Activated naive CD4-positive, alpha-beta T cell (primary cell): ENCODE results near the gene PON3.

Experiments used
- DNase-seq, 4 experiments: peaks; one replicate each; lab custom pipeline; 2025; lab: John Stamatoyannopoulos, UW

Gene PON3

DNA sequence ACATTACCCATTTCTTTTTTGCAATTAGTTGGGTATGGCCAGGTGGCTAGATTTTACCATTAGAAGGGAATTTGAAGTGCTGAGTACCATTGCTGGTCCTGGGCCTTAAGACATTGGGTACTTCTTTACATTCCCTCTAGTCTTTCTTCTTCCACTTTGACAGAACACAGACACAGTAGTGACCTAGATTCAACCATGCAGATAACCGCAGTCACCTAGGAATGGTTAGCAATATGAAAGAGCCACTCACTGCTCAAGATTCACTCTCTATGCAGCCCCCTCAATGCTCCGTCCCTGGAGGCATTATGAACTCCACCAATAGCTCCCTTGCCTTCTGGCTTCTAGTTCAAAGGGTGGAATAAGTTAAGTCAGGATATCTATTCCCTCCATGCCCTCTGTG lies 55.7 kb downstream of the PON3 start:
- no peak for DNase-seq

DNA sequence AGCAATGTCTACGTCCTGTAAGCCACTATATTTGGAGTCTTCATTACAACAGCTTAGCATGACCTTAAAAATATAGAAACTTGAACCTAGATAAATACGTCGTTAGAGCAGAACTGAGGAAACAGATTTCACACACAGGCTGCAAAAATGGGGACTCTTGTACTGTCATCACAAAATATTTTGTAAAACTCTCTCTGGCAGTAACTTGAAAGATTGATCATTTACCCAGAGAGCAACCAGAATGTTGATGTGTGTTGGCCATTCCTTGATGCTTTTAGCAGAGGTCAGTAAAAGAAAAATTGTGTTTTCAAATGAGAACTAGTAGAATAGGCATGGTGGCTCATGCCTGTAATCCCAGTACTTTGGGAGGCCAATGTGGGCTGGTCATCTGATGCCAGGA lies 57.3 kb downstream of the PON3 start:
- DNase-seq: no peak

DNA sequence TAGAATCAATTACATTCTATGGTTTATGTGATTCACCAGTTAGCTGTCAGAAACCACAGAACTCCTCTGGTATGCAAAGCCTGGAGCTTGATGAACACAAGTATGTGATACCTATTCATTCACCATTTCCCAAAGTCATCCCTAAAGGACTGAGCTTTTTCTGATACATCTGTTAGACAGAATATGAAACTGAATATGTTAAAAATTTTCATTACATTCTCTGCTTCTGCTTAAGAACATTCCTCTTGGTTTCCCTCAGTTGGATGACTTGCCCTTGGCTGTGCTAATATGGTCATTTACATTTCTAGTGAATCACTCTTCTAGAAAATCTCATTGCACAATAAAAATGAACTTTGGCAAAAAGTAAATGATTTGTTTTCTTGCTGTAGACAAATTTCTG lies 61.1 kb downstream of the PON3 start:
- no peak for DNase-seq

DNA sequence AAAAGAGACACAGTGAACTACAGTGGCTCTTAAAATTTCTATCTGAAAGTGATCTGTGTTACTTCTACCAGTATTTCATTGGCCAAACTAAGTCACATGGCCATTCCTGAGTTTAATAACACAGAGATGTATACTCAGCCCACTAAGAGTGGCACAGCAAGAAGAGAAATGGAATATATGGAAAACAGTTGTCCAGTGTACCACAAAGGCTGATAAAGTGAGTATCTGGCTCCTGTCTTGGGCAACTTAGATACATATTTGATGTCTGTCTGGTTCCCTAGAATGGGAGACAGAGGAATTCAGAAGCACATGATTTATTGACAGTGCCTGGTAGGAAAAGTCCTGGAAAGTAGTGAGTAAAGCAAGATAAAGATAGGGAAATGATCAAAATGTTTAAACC lies 61.7 kb downstream of the PON3 start:
- no peak for DNase-seq

DNA sequence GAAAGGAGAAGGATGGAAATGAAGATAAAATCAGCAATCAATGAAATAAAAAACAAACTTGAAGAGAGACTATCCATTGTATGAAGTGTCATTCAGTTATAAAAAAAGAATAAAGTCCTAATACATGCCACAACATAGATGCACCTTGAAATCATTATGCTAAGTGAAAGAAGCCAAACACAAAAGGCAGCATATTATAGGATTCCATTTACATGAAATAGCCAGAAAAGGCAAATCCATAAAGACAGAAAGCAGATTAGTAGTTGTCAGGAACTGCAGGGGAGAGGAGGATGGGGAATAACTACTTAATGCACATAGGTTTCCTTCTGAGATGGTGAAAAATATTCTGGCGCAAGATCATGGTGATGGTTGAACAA lies 65.2 kb downstream of the PON3 start:
- DNase-seq: no peak

DNA sequence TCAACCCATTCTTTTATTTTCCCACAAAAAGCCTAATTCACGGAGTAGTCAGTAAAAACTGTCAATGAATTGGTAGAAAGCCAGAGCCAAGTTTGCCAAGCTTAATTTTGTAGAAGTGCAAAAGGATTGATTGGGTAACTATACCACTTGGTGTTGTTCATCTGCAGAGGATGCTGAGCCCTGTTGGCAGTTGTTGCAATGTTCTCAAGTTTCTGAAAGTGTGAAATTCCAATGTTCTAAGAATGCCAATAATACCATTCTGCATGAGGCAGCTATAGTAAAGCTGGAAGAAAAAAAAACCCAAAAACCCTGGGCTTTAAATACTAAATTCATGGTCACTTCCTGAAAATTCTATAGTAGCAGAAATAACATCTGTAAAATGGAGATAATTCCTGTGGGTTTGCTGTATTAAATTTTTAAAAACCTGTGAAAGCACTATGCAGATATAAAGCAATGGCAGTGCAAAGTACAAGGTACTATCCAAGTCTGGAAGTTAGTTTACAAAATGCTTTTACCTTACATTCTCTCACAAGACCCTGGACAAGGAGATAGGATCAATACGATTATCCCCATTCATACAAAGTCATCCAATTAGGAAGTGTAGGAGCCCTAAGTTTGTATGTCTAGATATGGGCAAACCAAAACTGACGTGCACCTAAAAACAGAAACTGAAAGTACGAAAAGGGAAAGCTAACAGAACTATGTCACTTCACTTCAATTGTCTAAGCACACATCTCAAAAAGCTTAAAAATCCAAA lies 65.8 kb downstream of the PON3 start:
- DNase-seq: no peak

DNA sequence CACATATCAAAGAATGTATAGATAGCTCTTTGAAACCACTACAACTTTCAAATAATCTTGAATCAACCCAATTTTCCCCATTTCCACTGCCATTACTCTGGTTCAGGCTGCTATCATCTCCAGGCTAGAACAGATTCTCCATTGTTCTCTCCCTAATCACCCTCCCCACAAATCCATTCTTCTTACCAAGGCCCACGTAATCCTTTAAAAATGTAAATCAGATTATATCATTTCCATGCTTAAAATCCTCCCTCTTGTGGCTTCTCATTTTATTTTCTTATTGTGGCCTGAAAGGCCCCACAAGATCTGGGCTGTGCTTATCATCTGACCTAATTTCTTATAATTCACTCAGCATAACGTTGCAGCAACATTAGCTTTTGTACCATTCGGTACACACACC lies 68.8 kb downstream of the PON3 start:
- DNase-seq: no peak

DNA sequence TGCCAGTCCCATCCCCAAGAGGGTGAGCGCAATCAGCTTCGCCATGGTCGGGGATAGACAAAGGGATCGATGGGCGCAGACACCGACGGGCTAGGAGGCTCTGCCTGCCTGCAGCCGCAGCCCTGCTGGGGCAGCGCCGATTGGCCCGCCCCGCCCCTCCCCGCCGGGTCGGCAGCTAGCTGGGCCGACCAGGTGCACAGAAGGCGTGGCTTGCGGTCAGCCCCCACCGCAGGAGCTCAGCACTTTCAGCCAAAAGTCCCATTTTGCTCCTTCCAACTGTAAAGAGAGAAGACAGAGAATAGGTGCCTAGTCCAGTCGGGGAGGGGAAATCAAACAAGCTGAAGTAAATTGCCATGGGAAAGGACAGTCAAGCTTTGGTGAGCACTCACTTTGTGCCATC lies 71.7 kb downstream of the PON3 start, which contains the start of gene PON1:
Gene PON1, minus strand, starts transcription at position 102 of the 400 bp plus-strand sequence. Its CDS starts 57 bp downstream, at position 45.
- DNase-seq: no peak

DNA sequence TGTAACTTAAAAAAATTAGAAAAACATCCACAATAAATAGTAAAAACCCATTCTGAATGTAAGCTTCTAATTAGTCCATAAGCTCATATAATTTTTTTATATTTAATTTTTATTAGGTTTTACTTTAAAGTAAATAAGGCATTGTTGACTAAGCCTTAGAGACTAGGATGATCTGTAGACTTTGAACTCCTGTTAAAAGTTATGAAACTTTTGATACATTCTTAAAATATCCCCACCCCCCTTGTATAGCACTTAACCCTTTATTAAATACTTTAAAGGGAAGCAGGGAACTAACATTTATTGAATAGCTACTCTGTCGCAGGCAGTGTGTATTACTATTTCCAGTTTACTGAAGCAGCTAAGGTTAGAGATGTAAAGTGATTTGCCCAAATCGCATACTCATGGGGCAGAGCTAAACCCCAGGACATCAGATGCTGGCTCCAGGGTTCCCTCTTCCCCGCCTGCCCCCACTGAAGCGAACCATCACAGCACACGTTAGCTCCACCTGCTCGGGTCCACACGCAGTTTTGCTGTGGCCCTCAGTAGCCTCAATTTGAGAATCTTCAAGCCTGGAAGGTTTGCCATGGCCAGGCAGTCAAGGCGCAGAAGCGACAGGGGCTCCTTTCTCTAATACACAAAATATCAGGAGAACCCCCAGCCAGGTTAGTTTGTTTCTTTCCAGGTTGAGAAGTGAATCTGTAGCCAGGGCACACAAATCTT lies 72.6 kb downstream of the PON3 start:
- DNase-seq: no peak

DNA sequence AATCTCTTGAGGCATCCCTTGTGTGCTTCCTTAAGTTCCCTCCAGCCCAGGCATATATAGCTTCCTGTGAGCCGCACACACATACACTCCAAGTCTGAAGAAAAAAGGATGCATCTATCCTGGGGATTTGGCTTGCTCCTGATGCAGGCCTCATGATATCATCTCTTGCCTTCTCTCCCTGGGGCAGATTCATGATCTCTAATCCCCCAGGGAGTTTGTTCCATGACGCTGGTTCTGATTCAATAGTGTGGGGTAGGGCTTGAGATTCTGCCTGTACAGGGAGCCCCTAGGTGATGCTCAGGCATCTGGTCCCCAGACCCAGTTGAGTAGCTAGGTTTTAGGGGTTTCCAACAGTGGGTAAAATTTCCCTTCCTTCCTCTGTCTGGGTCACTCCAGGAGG lies 73.3 kb downstream of the PON3 start:
- DNase-seq: no peak

DNA sequence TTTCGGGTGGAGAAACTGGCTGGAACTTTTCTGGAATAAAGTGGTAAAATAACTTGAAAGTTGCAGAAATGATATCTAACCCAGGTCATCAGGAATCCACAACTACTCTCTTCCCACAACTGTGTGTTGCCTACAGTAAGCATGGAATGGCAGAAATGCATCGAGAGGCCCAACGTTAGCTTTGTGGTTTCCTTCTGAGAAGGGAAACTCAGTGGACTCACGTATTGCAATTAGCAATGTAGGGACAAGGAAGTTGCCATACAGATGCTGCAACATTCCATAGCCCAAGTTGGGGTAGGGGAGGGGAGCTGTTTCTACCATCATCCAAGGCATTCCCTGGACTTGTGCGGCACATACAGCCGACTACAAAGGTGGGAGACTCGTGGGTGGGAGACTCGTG lies 73.8 kb downstream of the PON3 start:
- DNase-seq: no peak

DNA sequence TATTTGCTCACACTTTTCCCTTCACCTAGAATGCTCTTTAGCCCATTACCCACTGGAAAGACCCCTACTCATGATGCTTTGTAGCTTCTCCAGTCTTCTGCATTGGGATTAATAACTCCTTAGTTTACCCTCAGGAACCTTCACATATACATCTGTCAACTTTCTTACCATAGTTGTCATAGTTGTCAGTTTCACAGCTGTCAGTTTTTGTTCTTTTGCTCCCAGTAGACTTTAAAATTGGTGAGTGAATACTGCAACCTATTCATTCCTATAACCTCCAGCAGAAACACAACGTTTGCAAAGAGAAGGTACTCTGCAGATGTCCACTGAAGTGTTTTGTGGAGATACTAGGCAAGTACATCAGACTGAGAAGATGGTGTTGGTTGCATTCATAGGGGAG lies 74.5 kb downstream of the PON3 start:
- DNase-seq: no peak

DNA sequence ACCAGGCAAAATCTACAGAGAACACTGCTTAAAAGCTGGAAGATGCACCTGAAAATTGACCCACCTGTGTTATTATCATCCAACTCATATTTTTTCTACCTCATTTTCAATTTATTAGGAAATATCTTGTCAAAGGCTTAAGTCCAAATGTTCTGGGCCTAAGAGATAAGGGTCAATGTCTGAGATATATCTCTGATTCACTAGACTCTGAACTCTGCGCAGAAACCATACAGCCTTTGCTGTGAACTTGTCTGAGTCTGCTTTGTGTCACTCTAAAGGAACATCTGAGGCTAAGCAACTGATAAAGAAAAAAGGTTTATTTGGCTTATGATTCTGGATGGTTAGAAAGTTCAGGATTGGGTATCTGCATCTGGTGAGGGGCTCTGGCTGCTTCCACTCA lies 75.5 kb downstream of the PON3 start:
- no peak for DNase-seq

DNA sequence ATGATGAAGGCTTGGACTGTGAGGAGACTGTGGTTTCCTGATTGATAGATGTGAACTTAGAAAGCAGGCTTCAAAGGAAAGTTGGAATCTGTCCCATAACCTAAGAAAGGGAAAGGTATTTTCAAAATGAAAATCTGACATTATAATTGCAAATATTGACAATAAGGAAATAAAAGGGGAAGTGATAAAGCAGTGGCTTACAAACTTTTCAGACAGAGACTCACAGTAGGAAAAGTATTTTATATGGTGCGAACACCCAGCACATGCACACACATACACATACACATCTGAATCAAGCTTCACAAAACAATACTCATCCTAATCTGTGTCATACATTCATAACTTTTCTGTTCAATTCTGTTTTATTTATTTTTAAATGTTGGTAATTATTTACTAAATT lies 76.6 kb downstream of the PON3 start:
- DNase-seq: no peak

DNA sequence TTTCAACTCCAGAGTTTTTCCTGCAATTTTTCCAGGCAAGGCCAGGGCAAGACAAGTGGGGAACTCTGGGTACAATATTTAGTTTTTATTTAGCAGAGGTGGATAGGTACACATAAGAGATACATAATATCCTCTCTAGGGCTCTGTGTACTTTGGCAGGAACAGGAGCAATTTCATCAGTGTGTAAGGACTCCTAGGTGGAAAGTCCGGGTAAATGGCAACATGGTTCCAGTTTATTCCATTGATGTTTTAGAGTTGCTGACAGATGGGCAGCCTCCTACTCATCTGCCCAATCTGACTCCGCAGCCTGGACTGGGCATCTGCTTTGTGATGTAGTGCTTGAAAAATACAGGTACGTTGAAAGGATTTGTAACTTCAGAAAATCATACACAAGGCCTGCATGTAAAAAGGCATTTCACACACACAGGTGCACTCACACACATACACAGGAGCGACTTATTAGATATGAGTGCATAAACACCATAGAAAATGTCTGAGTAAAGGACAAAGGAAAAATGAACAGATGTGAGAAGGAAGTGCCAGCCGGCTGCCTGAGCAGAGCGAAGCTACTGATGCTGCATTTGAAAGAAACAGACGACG lies 77.6 kb downstream of the PON3 start:
- no peak for DNase-seq

DNA sequence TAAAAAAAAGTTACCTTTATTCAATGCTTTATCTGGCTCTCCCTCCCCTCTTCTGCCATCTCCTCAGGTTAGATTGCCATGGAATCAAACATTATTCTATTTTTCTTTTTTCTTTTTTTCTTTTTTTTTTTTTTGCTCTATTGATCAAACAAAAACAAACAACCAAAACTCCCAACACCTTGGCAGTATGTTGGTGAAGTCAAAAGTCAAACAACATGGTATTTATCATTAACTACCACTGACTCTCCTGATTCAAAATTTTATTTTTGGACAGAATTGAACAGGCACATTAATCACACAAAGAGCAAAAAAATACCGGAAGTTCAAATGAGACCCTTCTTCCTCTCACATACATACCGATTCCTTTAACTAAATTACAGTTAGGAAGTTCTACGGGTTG lies 78.2 kb downstream of the PON3 start:
- DNase-seq: no peak

DNA sequence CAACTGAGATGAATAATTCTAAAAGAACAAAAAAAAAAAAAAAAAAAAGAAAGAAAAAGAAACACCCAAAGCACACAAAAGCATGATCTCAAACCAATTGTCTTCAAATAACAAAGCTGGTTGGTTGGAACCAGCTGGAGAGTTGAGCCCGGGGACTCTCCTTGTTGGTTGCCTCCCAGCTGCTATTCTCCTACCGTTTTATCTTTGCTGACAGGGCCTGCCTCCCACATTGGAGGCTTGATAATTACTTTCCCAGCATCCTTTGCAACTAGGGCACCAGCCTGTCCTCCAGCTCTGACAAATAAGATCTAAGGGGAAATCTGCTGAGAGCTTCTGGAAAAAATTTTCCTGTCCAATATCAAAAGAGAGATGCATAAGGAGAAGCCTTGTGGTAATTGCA lies 78.6 kb downstream of the PON3 start:
- DNase-seq: no peak

DNA sequence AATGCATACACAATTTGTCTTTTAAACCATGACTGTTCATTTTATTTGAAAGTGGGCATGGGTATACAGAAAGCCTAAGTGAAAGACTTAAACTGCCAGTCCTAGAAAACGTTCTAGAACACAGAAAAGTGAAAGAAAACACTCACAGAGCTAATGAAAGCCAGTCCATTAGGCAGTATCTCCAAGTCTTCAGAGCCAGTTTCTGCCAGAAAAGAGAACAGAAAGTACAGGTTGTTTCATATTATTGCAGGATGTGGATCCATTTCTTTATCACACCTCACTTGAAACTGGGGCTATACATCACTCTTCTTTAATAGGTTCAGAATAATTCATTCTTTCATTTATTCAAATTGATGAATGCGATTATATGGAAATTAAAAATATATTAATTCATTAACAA lies 79.6 kb downstream of the PON3 start:
- DNase-seq: no peak

DNA sequence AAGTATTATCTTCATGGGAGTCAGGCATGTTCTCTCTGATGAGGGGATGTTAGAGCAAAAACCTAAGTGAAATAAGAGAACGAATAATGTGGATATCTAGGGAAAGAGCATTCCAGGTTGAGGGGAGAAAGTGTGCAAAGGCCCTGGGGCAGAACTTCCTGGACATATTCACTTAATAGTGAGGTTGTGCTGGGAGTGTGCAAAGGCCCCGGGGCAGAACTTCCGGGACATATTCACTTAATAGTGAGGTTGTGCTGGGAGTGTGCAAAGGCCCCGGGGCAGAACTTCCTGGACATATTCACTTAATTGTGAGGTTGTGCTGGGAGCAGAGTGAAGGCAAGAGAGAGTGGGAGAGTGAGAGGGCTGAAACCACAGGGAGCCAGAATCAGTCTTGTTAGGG lies 83.6 kb downstream of the PON3 start:
- DNase-seq: no peak

DNA sequence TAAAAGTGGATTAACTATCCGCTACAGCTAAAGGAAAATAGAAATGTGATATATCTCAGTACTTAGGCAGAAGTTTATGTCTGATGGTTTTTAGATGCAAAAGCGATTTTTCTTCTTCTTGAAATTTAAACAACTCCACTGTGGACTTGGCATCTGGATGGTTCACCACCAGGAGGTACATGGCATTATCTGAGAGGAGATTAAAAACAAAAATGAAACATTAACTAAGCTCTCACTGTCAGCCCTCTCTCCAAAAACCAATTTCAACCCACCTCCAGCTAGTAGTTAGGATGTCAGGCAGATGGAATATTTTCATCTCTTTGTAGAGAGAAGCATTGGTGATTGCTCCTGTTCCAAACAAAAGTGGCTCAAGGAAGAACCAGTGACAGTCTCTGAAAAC lies 84.8 kb downstream of the PON3 start:
- no peak for DNase-seq

DNA sequence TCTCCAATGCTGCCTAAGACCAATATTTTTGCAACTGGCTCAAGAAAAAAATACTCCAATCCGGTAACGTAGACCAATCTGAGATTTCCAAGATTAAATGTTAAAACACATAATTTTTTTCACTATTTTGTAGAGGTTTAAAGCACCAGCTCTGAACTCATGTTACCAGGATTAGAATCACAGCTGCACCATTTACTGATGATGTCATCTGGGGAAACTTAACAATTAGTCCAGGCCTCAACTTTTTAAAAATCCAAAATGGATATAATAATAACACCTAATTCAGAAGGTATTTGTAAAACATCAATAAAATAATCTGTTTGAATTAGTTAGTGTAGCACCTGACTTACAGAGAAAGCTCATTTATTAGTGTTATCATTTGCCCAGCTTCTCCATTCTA lies 86.2 kb downstream of the PON3 start:
- no peak for DNase-seq
